ENCODE measurements around the gene PCSK6.

- TF ChIP-seq USF2 (IDR thresholded peaks at IDR 0.05; ENCODE audit: low read length) (no peak), CTCF (IDR thresholded peaks at IDR 0.05; ENCODE audit: control extremely low read depth in 1 of 3, insufficient read depth in 1 of 3, low read depth in 1 of 3, low read length in 3 of 3) (no peak), JUN (IDR thresholded peaks at IDR 0.05; ENCODE audit: low read depth, low read length) (no peak)
Measured at GRCh38 chr15:101318839-101319238, 170.7 kb downstream of the PCSK6 start.

Measured in H1 (cell line).